ENCODE measurements around the gene THSD7B. TPM values are rescaled to one million over a fixed set of nuclear protein-coding genes. Genes with fewer than 3 reads are reported as not detected.

THSD7B gene
- total and polyA plus RNA-seq, 2 experiments from 2014 or later = 0.86 to 3.8 TPM

GRCh38 chr2:136932700-136933099 is 167.4 kb downstream of the THSD7B start:
- no peaks in the 10 kb centered on the region for H3K36me3 Mint-ChIP-seq (ENCODE audit: low read depth)
- peak; percentile 74 to 89 for TF ChIP-seq CTCF (conservative IDR thresholded peaks at IDR 0.05; ENCODE audit: low read depth in 2 of 2)
- TF ChIP-seq EZH2phosphoT487 (IDR thresholded peaks at IDR 0.05; ENCODE audit: unreplicated experiment) = no peak
- Histone ChIP-seq H2AFZ (no peak overlapping the region), H3K4me2 (no peak overlapping the region), H3K27ac (ENCODE audit: low read depth) (no peak overlapping the region), H3F3A (replicated peaks; ENCODE audit: low read depth) (no peaks in the 10 kb centered on the region), H3K4me1 (ENCODE audit: insufficient read depth) (no peaks in the 10 kb centered on the region), H3K36me3 (ENCODE audit: insufficient read depth) (no peaks in the 10 kb centered on the region), H3K4me3 (no peak overlapping the region), H3K79me2 (replicated peaks; ENCODE audit: insufficient read depth) (no peaks in the 10 kb centered on the region), H4K20me1 (replicated peaks; ENCODE audit: insufficient read depth) (no peaks in the 10 kb centered on the region), H3K9me2 (ENCODE audit: insufficient read depth) (no peaks in the 10 kb centered on the region), H3K27me3 (ENCODE audit: insufficient read depth) (no peaks in the 10 kb centered on the region)
- peaks cover under 1% of the 10 kb centered on the region; the same call in 2 of the 3 replicates for H3K4me1 Mint-ChIP-seq
- H3K4me3 Mint-ChIP-seq = no peak overlapping the region
- peaks cover 3% of the 10 kb centered on the region; the same call in 1 of the 3 replicates for H3K9me3 Mint-ChIP-seq
- DNase-seq (ENCODE audit: low spot score) (peak; percentile 77), ATAC-seq (peak; percentile 93)
- no peaks in the 10 kb centered on the region for H3K27me3 Mint-ChIP-seq (ENCODE audit: insufficient read depth, low read depth, poor library complexity)
- H3K27ac Mint-ChIP-seq = no peak overlapping the region

- no peaks in the 10 kb centered on the region for H3K27me3 Mint-ChIP-seq (ENCODE audit: insufficient read depth, low read depth, poor library complexity)
- H3K4me3 ChIP-seq = no peak overlapping the region
- no peak overlapping the region for H3K27ac ChIP-seq (ENCODE audit: low read depth)
- no peaks in the 10 kb centered on the region for H3K27me3 ChIP-seq (ENCODE audit: insufficient read depth)
- no peaks in the 10 kb centered on the region for H4K20me1 ChIP-seq (replicated peaks; ENCODE audit: insufficient read depth)
- H3K27ac Mint-ChIP-seq = no peak overlapping the region
- no peaks in the 10 kb centered on the region for H3K79me2 ChIP-seq (replicated peaks; ENCODE audit: insufficient read depth)
- no peak for DNase-seq (ENCODE audit: low spot score)
- H3K4me1 ChIP-seq (ENCODE audit: insufficient read depth) = no peaks in the 10 kb centered on the region
- no peak overlapping the region for H2AFZ ChIP-seq
- H3K36me3 Mint-ChIP-seq (ENCODE audit: low read depth) = no peaks in the 10 kb centered on the region
- 0 out of 4 replicates have a peak, but pooled peaks of 1 of the 2 experiments have one; percentile 26 for TF ChIP-seq CTCF (conservative IDR thresholded peaks at IDR 0.05; ENCODE audit: low read depth in 2 of 2)
- TF ChIP-seq EZH2phosphoT487 (IDR thresholded peaks at IDR 0.05; ENCODE audit: unreplicated experiment) = no peak
- H3K36me3 ChIP-seq (ENCODE audit: insufficient read depth) = no peaks in the 10 kb centered on the region
- no peak overlapping the region for H3K4me2 ChIP-seq
- no peaks in the 10 kb centered on the region; the same call in 2 of the 3 replicates for H3K4me1 Mint-ChIP-seq
- H3K4me3 Mint-ChIP-seq = no peak overlapping the region
- H3K9me2 ChIP-seq (ENCODE audit: insufficient read depth) = no peaks in the 10 kb centered on the region
- no peak for ATAC-seq
- H3K9me3 Mint-ChIP-seq = peaks cover 3% of the 10 kb centered on the region; the same call in 1 of the 3 replicates
- H3F3A ChIP-seq (replicated peaks; ENCODE audit: low read depth) = no peaks in the 10 kb centered on the region
Observed at GRCh38 chr2:136935119-136935518, 169.8 kb downstream of the THSD7B start.

- Mint-ChIP-seq H3K36me3 (ENCODE audit: low read depth) (no peaks in the 10 kb centered on the region; the same call in 2 of the 3 replicates), H3K9me3 (no peaks in the 10 kb centered on the region), H3K4me1 (no peaks in the 10 kb centered on the region), H3K27ac (no peak overlapping the region), H3K27me3 (ENCODE audit: insufficient read depth, low read depth, poor library complexity) (no peaks in the 10 kb centered on the region), H3K4me3 (no peak overlapping the region)
- no peak for DNase-seq (ENCODE audit: low spot score)
- Histone ChIP-seq H3K79me2 (replicated peaks; ENCODE audit: insufficient read depth) (no peaks in the 10 kb centered on the region), H3K4me1 (ENCODE audit: insufficient read depth) (no peaks in the 10 kb centered on the region), H3K4me3 (no peak overlapping the region), H3K27me3 (ENCODE audit: insufficient read depth) (no peaks in the 10 kb centered on the region), H3K4me2 (no peak overlapping the region), H2AFZ (no peak overlapping the region), H3K27ac (ENCODE audit: low read depth) (no peak overlapping the region), H3F3A (replicated peaks; ENCODE audit: low read depth) (no peaks in the 10 kb centered on the region), H4K20me1 (replicated peaks; ENCODE audit: insufficient read depth) (no peaks in the 10 kb centered on the region; the same call in 1 of the 2 replicates), H3K36me3 (ENCODE audit: insufficient read depth) (no peaks in the 10 kb centered on the region), H3K9me2 (ENCODE audit: insufficient read depth) (peaks cover 6% of the 10 kb centered on the region; the same call in 1 of the 2 replicates)
- ATAC-seq = no peak
- TF ChIP-seq EZH2 (IDR thresholded peaks at IDR 0.05; ENCODE audit: low read depth, unreplicated experiment) (no peak), ZNF462 (CRISPR knock-in tag; IDR thresholded peaks at IDR 0.05) (no peak), ZNF331 (CRISPR knock-in tag; IDR thresholded peaks at IDR 0.05; ENCODE audit: low read depth) (no peak)
Observed at GRCh38 chr2:136956050-136956449, 190.7 kb downstream of the THSD7B start.
